HEK293T (cell line): ENCODE measurements around the gene KLHDC4.

Experiments used
- BHLHE40 ChIP-seq: fragments of 450-650 bp; IDR thresholded peaks from 2 replicates; pipeline ENCODE4 v1.6.1; 2016; ENCODE audit warnings: mild to moderate bottlenecking, moderate library complexity, borderline replicate concordance
- ELF4 ChIP-seq: fragments of 450-650 bp; IDR thresholded peaks from 2 replicates; pipeline ENCODE4 v1.6.1; 2017; ENCODE audit warnings: antibody characterized with exemption
- FOXK2 ChIP-seq: fragments of 450-650 bp; IDR thresholded peaks from 2 replicates; pipeline ENCODE4 v1.6.1; 2016; ENCODE audit warnings: mild to moderate bottlenecking
- ZNF384 ChIP-seq: fragments of 450-650 bp; IDR thresholded peaks from 2 replicates; pipeline ENCODE4 v1.6.1; 2016

DNA sequence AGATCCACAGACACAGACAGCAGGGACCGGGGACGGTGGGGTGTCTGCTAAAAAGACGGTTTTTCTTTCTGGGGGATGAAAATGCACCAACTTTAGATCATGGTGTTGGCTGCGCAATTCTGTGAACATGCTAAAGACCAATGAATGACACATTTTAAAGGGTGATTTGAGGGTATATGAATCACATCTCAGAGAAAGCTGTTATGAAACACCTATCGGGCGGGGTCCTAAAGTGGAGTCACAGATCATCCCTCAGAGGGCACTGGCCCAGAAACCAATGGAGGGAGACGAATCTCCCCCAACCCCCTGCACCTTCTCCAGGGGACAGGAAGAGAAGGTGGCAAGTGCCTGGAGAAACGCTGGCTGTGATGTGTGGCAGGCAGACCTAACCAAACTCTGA lies 26.0 kb downstream of the KLHDC4 start:
- no peak for TF ChIP-seq ELF4
- TF ChIP-seq ZNF384, result no peak
- TF ChIP-seq BHLHE40, result no peak
- no peak for TF ChIP-seq FOXK2
